AG04449 (cell line): ENCODE data around the gene LIPK.
"Not testable (repeated sequence)": the region's sequence is repeated elsewhere in the genome, so short reads cannot be mapped to it uniquely, and the experiment has no call there.

ENCODE experiments used
- CTCF ChIA-PET: fragments of 350-600 bp; formaldehyde crosslinking; extraction: SDS; loops from one replicate; lab custom pipeline; 2021; ENCODE audit warnings: antibody characterized with exemption; lab: Yijun Ruan, JAX
- POLR2A ChIA-PET: fragments of 400-600, 350-600 bp; formaldehyde crosslinking; extraction: SDS; loops from one replicate; lab custom pipeline; 2020; ENCODE audit warnings: antibody characterized with exemption, inconsistent platforms; lab: Yijun Ruan, JAX
- DNase-seq: peaks from one replicate; pipeline ENCODE4 v3.0.0-alpha.2; 2010; ENCODE audit warnings: low read depth, low spot score
- H3K4me3 ChIP-seq: 2 replicates; pipeline ENCODE4 v1.5.1; 2011; ENCODE audit warnings: low read depth, mild to moderate bottlenecking, control low read depth, low read length
- CTCF ChIP-seq: IDR thresholded peaks from one replicate; pipeline ENCODE4 v1.5.1; 2011; ENCODE audit warnings: mild to moderate bottlenecking, moderate library complexity, low read length, control low read depth, inconsistent platforms; ENCODE audit not compliant: insufficient read depth; ENCODE audit errors: missing control alignments

Gene LIPK

GRCh38 chr10:88705958-88706357 is at the start of gene LIPK:
Gene LIPK (plus strand): TSS chr10:88706249. CDS start chr10:88724544, 18,295 bp downstream.
- no peak for TF ChIP-seq CTCF
- H3K4me3 ChIP-seq, result no peak within 1 kb of the TSS
- ChIA-PET POLR2A (interaction anchor here (0.8 kb wide), 1 partner anchor 101 kb away, joined by 3 read pairs; no protein-coding TSS in a partner anchor), CTCF (interaction anchor here (1.0 to 1.7 kb wide), 2 partner anchors 19 to 141 kb away, joined by 3 to 8 read pairs; no protein-coding TSS in a partner anchor)
- no peak for DNase-seq

- CTCF ChIA-PET, result interaction anchor here (1.2 kb wide), 1 partner anchor 75 kb away, joined by 4 read pairs; the partner anchor contains the start of gene RNLS
- POLR2A ChIA-PET, result no interaction called here
- no peak overlapping the region for H3K4me3 ChIP-seq
- no peak for DNase-seq
- TF ChIP-seq CTCF, result no peak
These were observed 48.1 kb upstream of the LIPK start for GRCh38 chr10:88657901-88658300.

DNA sequence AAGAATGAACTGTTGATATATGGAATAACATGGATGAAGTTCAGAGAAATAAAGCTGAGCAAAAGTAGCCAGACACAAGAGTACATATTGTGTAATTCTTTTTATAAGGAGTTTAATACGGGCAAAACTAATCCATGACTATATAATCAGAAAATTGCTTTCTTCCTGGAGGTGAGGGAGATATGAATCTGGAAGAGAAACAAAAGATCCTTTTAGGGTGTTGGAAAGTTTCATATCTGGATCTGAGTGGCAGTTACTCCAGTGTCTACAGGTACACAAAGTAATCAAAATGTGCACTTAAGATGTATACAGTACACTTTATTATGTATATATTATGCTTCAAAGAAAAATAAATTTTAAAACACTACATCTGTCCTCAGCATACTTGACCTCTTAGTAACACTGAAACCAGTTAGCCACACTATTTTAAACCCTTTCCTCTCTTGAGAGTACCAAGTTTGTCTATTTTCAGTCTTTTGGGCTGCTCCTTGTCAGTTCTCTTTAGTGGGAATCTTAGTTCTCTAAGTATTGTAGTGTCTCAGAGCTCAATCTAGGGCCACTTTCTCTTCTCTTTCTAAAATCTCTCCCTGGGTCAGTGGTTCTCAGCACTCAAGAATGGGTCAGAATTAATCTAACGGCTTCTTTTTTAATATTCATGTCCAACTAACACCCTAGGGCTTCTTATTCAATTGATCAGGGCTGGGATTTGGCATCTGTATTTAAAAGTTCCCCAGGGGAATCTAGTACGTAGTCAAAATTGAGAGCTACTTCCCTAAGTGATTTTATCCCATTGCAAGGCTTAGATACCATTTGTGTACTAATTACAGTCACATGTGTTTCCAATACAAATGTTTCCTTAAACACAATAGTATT is 46.1 kb upstream of the LIPK start:
- CTCF ChIA-PET, result interaction anchor here (1.2 to 1.4 kb wide), 3 partner anchors 8 to 178 kb away, joined by 3 to 7 read pairs (median 3); no protein-coding TSS in a partner anchor
- POLR2A ChIA-PET, result interaction anchor here (0.7 kb wide), 1 partner anchor 413 kb away, joined by 4 read pairs; no protein-coding TSS in a partner anchor

GRCh38 chr10:88660598-88660884 is 45.5 kb upstream of the LIPK start:
- CTCF ChIA-PET, result interaction anchor here (1.2 to 1.4 kb wide), 3 partner anchors 8 to 177 kb away, joined by 3 to 7 read pairs (median 3); no protein-coding TSS in a partner anchor
- TF ChIP-seq CTCF, result no peak

More for the DNA sequence above, 46.1 kb upstream of the LIPK start:
- no peak for DNase-seq
- no peak overlapping the region for H3K4me3 ChIP-seq
- no peak for TF ChIP-seq CTCF

DNA sequence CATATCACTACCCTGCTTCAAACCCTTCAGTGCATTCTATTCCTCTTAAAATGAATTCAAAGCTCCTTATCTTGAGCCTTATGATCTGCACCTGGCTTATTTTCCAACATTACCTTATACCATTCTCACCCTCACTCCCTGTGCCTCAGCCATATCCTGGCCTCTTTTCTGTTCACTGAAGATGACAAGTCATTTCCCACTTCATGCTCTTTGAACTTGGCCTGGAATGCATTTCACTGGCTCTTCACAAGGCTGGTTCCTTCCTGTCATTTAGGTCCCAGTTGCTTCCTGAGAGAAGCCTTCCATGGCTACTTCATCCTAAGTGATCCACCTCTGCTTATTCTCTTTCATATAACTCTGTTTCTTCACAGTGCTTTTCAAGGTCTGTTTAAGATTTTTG is 45.0 kb upstream of the LIPK start:
- TF ChIP-seq CTCF, result no peak
- CTCF ChIA-PET, result interaction anchor here (1.0 to 1.4 kb wide), 4 partner anchors 9 to 176 kb away, joined by 3 to 6 read pairs (median 4); no protein-coding TSS in a partner anchor
- no peak for DNase-seq
- POLR2A ChIA-PET, result no interaction called here
- H3K4me3 ChIP-seq, result no peak overlapping the region

More at GRCh38 chr10:88660598-88660884, 45.5 kb upstream of the LIPK start:
- H3K4me3 ChIP-seq, result no peak overlapping the region
- POLR2A ChIA-PET, result interaction anchor here (0.7 kb wide), 1 partner anchor 414 kb away, joined by 4 read pairs; no protein-coding TSS in a partner anchor
- DNase-seq, result no peak

GRCh38 chr10:88661577-88661976 is 44.5 kb upstream of the LIPK start:
- POLR2A ChIA-PET, result no interaction called here
- no peak for DNase-seq
- no peak for TF ChIP-seq CTCF
- no peak overlapping the region for H3K4me3 ChIP-seq
- CTCF ChIA-PET, result interaction anchor here (1.0 to 1.3 kb wide), 2 partner anchors 12 to 27 kb away, joined by 4 to 6 read pairs; no protein-coding TSS in a partner anchor

DNA sequence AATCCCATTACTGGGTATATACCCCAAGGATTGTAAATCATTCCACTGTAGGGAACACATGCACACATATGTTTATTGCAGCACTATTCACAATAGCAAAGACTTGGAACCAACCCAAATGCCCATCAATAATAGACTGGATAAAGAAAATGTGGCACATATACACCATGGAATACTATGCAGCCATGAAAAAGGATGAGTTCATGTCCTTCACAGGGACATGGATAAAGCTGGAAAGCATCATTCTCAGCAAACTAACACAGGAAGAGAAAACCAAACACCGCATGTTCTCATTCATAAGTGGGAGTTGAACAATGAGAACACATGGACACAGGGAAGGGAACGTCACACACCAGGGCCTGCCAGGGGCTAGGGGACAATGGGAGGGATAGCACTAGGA is 42.9 kb upstream of the LIPK start:
- H3K4me3 ChIP-seq, DNase-seq, POLR2A ChIA-PET: not testable (repeated sequence)
- CTCF ChIA-PET, result interaction anchor here (0.8 kb wide), 1 partner anchor 25 kb away, joined by 3 read pairs; no protein-coding TSS in a partner anchor
